ENCODE measurements around the gene GNLY.

- TF ChIP-seq CTCF (IDR thresholded peaks at IDR 0.05): no peak
- no peak for TF ChIP-seq POLR2A (IDR thresholded peaks at IDR 0.05)
Observed at GRCh38 chr2:85661139-85661858, 32.9 kb upstream of the GNLY start.
